ENCODE data around the gene ZKSCAN7. TPM values are rescaled to one million over a fixed set of nuclear protein-coding genes. Genes with fewer than 3 reads are reported as not detected.
A peak's percentile ranks its signal among the peaks of the same experiment; 100 is the strongest.

Gene ZKSCAN7
- total and polyA plus RNA-seq, 2 of the 13 experiments (the other 11 are each of a cell fraction or from before 2014, with no cell fraction given), result 2.3 to 3.8 TPM

- TF ChIP-seq, protein P1, sequence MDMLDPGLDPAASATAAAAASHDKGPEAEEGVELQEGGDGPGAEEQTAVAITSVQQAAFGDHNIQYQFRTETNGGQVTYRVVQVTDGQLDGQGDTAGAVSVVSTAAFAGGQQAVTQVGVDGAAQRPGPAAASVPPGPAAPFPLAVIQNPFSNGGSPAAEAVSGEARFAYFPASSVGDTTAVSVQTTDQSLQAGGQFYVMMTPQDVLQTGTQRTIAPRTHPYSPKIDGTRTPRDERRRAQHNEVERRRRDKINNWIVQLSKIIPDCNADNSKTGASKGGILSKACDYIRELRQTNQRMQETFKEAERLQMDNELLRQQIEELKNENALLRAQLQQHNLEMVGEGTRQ (IDR thresholded peaks at IDR 0.05; ENCODE audit: low read depth, low read length), result no peak
- TF ChIP-seq, protein P1 (CRISPR knock-in tag; IDR thresholded peaks at IDR 0.05; ENCODE audit: borderline replicate concordance), result no peak
- TF ChIP-seq HCFC1 (IDR thresholded peaks at IDR 0.05; ENCODE audit: low read depth, low read length), result no peak
- TF ChIP-seq MED13 (CRISPR knock-in tag; IDR thresholded peaks at IDR 0.05), result no peak
- TF ChIP-seq, protein P2, sequence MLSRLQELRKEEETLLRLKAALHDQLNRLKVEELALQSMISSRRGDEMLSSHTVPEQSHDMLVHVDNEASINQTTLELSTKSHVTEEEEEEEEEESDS (CRISPR knock-in tag; IDR thresholded peaks at IDR 0.05; ENCODE audit: borderline replicate concordance), result no peak
- TF ChIP-seq ZNF225 (CRISPR knock-in tag; IDR thresholded peaks at IDR 0.05), result no peak
- no peak for TF ChIP-seq ZSCAN12 (CRISPR knock-in tag; IDR thresholded peaks at IDR 0.05)
- TF ChIP-seq NFE2L1 (CRISPR knock-in tag; IDR thresholded peaks at IDR 0.05; ENCODE audit: borderline replicate concordance), result no peak
- TF ChIP-seq, protein P3, sequence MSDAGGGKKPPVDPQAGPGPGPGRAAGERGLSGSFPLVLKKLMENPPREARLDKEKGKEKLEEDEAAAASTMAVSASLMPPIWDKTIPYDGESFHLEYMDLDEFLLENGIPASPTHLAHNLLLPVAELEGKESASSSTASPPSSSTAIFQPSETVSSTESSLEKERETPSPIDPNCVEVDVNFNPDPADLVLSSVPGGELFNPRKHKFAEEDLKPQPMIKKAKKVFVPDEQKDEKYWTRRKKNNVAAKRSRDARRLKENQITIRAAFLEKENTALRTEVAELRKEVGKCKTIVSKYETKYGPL (CRISPR knock-in tag; IDR thresholded peaks at IDR 0.05), result no peak
- TF ChIP-seq ZNF543 (CRISPR knock-in tag; IDR thresholded peaks at IDR 0.05), result no peak
- TF ChIP-seq IRF2 (CRISPR knock-in tag; IDR thresholded peaks at IDR 0.05), result no peak
- TF ChIP-seq ZNF260 (CRISPR knock-in tag; IDR thresholded peaks at IDR 0.05; ENCODE audit: borderline replicate concordance, low read depth), result no peak
- TF ChIP-seq THYN1 (CRISPR knock-in tag; IDR thresholded peaks at IDR 0.05; ENCODE audit: borderline replicate concordance, low read depth), result no peak
- TF ChIP-seq AKNA (CRISPR knock-in tag; IDR thresholded peaks at IDR 0.05; ENCODE audit: borderline replicate concordance), result no peak
- TF ChIP-seq ZNF230 (CRISPR knock-in tag; IDR thresholded peaks at IDR 0.05), result no peak
- peak; percentile 76 for TF ChIP-seq TAF1 (CRISPR knock-in tag; IDR thresholded peaks at IDR 0.05)
- TF ChIP-seq ZNF460 (CRISPR knock-in tag; IDR thresholded peaks at IDR 0.05; ENCODE audit: borderline replicate concordance), result no peak
- TF ChIP-seq GFI1 (CRISPR knock-in tag; IDR thresholded peaks at IDR 0.05; ENCODE audit: borderline replicate concordance), result no peak
- no peak for TF ChIP-seq ZNF678 (CRISPR knock-in tag; IDR thresholded peaks at IDR 0.05)
- no peak for TF ChIP-seq TOPORS (CRISPR knock-in tag; IDR thresholded peaks at IDR 0.05)
- no peak for TF ChIP-seq FOXA3 (CRISPR knock-in tag; IDR thresholded peaks at IDR 0.05)
Observed at GRCh38 chr3:44554626-44555592, at the start of gene ZKSCAN7 (continued).
